Type B pancreatic cell (in vitro differentiated cells): Measurements from ENCODE around the gene GNG7. TPM values are rescaled to one million over a fixed set of nuclear protein-coding genes. Genes with fewer than 3 reads are reported as not detected.
"Not testable (repeated sequence)": the region's sequence is repeated elsewhere in the genome, so short reads cannot be mapped to it uniquely, and the experiment has no call there.

Source experiments
- DNase-seq: peaks from one replicate; pipeline ENCODE4 v3.0.0; 2021; ENCODE audit warnings: mixed read lengths; ENCODE audit not compliant: unreplicated experiment; ENCODE audit errors: extremely low spot score
- H3K27ac Mint-ChIP-seq: 2 replicates; pipeline ENCODE4 v1.8.0; 2021; ENCODE audit warnings: mild to moderate bottlenecking, mixed read lengths
- H3K27me3 Mint-ChIP-seq: 2 replicates; pipeline ENCODE4 v1.8.0; 2021; ENCODE audit warnings: mixed read lengths
- H3K36me3 Mint-ChIP-seq: 2 replicates; pipeline ENCODE4 v1.8.0; 2021; ENCODE audit warnings: mixed read lengths
- H3K4me1 Mint-ChIP-seq: one replicate; pipeline ENCODE4 v1.8.0; 2021; ENCODE audit warnings: mixed read lengths; ENCODE audit not compliant: unreplicated experiment
- H3K4me3 Mint-ChIP-seq: 2 replicates; pipeline ENCODE4 v1.8.0; 2021; ENCODE audit warnings: mild to moderate bottlenecking, mixed read lengths
- H3K9me3 Mint-ChIP-seq: 2 replicates; pipeline ENCODE4 v1.8.0; 2021; ENCODE audit warnings: mixed read lengths
- CTCF ChIP-seq: fragments of 200-600 bp; sonication (generic); conservative IDR thresholded peaks from 2 replicates; pipeline ENCODE4 v1.5.0; 2021; ENCODE audit warnings: antibody characterized with exemption, mild to moderate bottlenecking
- microRNA-seq: library from miRNA; unstranded; fragments of <30 nt; microRNA quantifications from one replicate; pipeline ENCODE4, GENCODE V29; 2020
- total RNA-seq: library from RNA; stranded (reverse); gene quantifications from 2 replicates; pipeline ENCODE4 v1.2.1, GENCODE V29; 2021; ENCODE audit warnings: low replicate concordance

The GNG7 gene
- total RNA-seq, 1 donor from 2014 or later, result 12.2 TPM

- no peaks in the 10 kb centered on the region for H3K36me3 Mint-ChIP-seq
- H3K4me1 Mint-ChIP-seq, result peaks cover 5% of the 10 kb centered on the region
- no peak overlapping the region for H3K27ac Mint-ChIP-seq
- DNase-seq, result no peak
- H3K4me3 Mint-ChIP-seq, result no peak overlapping the region
- H3K9me3 Mint-ChIP-seq, result no peaks in the 10 kb centered on the region
- no peak for TF ChIP-seq CTCF
- H3K27me3 Mint-ChIP-seq, result no peaks in the 10 kb centered on the region
Measured at GRCh38 chr19:2468596-2468995, 233.9 kb downstream of the GNG7 start.

DNA sequence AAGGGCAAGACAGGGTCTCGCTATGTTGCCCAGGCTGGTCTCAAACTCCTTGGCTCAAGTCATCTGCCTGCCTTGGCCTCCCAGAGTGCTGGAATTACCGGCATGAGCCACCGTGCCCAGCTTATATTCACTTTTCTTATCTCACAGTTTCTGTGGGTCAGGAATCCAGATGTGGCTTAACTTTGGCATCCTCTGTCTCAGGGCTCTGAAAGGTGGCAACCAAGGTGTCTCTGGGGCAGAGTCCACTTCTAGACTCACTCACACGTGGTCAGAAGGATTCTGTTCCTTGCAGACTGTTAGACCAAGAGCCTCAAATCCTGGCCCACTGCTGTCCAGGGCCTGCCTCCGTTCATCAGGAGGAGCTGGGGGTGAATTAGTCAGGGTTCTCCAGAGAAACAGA is 238.1 kb downstream of the GNG7 start:
- Mint-ChIP-seq H3K4me1 (peaks cover 11% of the 10 kb centered on the region), H3K36me3 (no peaks in the 10 kb centered on the region), H3K9me3 (no peaks in the 10 kb centered on the region), H3K27me3 (no peaks in the 10 kb centered on the region), H3K4me3 (no peak overlapping the region), H3K27ac (no peak overlapping the region)
- DNase-seq, result no peak
- no peak for TF ChIP-seq CTCF

DNA sequence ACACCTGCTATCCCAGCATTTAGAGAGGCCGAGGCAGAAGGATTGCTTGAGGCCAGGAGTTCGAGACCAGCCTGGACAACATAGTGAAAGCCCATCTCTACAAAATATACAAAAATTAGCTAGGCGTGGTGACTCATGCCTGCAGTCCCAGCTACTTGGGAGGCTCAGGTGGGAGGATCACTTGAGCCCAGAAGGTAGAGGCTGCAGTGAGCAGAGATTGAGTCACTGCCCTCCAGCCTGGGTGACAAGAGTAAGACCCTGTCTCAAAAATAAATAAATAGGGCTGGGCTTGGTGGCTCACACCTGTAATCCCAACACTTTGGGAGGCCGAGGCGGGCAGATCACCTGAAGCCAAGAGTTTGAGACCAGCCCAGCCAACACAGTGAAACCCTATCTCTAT is 238.8 kb downstream of the GNG7 start:
- not testable (repeated sequence) for H3K4me3 Mint-ChIP-seq, H3K36me3 Mint-ChIP-seq, H3K27ac Mint-ChIP-seq, H3K27me3 Mint-ChIP-seq, H3K4me1 Mint-ChIP-seq, DNase-seq, H3K9me3 Mint-ChIP-seq

DNA sequence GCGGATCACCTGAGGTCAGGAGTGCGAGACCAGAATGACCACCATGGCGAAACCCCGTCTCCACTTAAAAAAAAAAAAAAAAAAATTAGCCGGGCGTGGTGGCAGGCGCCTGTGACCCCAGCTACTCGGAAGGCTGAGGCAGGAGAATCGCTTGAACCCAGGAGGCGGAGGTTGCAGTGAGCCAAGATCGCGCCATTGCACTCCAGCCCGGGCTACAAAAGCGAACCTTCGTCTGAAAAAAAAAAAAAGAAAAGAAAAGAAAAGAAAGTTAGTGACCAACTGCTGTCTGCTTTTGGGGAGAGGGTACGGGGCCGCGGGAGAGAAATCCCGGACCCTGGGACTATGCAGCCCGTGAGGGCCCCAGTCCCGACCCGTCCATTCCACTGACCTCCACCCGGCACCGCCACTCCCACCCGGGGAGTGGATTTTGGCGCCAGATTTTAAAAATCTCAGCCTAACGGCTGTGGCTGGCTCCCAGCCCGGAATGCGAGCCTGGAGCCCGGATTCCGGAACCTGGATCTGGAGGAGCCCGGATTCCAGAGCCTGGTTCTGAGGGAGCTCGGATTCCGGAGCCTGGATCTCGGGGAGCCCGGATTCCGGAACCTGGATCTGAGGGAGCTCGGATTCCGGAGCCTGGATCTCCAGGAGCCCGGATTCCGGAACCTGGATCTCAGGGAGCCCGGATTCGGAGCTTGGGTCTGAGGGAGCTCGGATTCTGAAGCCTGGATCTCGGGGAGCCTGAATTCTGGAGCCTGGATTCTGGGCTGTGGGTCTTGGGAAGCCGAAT is 239.7 kb downstream of the GNG7 start:
- Mint-ChIP-seq H3K36me3 (no peaks in the 10 kb centered on the region), H3K9me3 (no peaks in the 10 kb centered on the region), H3K4me1 (peaks cover 9% of the 10 kb centered on the region), H3K27ac (peak overlapping the region; percentile 58), H3K4me3 (peak overlapping the region; percentile 77), H3K27me3 (no peaks in the 10 kb centered on the region)
- no peak for DNase-seq
- no peak for TF ChIP-seq CTCF

DNA sequence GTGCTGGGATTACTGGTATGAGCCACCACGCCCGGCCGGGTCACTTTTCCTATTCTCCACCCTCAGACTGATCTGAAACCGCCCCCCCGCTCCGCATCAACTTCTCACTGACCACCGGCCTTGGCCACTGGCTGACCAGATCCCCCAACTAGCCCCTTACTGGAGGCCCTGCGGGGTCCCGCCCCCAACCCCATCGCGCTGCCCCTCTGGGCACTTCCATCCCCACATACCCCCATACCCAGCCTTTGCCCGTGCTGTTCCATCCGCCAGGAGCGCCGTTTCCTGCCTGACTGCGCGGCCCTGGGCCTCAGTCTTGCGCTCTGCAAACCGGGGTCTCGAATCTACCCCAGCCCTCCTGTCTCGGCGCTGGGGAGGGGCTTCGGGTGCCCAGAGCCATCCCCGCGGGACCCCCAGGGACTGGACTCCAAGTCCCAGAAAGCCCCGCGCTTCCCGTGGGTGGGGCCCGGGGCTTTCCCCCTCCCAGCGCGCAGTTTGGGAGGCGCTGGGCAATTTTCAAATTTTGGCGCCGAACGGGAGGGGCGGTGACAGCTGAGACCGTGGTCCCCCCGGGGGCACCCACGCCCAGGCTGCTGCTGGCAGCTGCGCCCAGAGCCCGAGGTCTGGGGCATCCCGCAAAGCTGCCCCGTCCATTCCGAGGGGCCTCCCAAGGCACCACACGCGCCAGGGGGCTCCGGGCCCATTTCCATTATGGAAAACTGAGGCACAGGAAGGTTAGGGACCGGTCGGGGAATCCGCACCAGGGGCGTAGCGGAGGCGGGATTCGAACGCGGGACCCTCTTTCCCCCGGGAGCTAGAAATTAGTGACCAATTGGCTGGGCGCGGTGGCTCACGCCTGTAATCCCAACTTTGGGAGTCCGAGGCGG is 240.5 kb downstream of the GNG7 start:
- H3K9me3 Mint-ChIP-seq, result no peaks in the 10 kb centered on the region
- peak overlapping the region; percentile 68 for H3K27ac Mint-ChIP-seq
- no peak for TF ChIP-seq CTCF

More for the DNA sequence above, 240.5 kb downstream of the GNG7 start:
- Mint-ChIP-seq H3K27me3 (no peaks in the 10 kb centered on the region), H3K36me3 (no peaks in the 10 kb centered on the region), H3K4me1 (peaks cover 11% of the 10 kb centered on the region), H3K4me3 (peak overlapping the region; percentile 85)
- no peak for DNase-seq

Small RNA genes within 50 kb of the gene (microRNA-seq; reads per million reads assigned to microRNA genes)
- not detected for gene MIR7850

Other genes with a start within 250 kb of the GNG7 start
- gene LMNB2, start 245.7 kb downstream of the GNG7 start, total RNA-seq, result 63.6 and 116 TPM in 2 replicates
- 31.1 and 67.3 TPM in 2 replicates for gene GADD45B, start 226.6 kb downstream of the GNG7 start, total RNA-seq
- 5.9 and 10.4 TPM in 2 replicates for gene DIRAS1, start 18.7 kb upstream of the GNG7 start, total RNA-seq
- gene SLC39A3, start 37.3 kb upstream of the GNG7 start, total RNA-seq, result 32.0 and 33.1 TPM in 2 replicates
- 55.9 and 64.4 TPM in 2 replicates for gene SGTA, start 80.6 kb upstream of the GNG7 start, total RNA-seq
- gene THOP1, start 82.8 kb upstream of the GNG7 start, total RNA-seq, result 85.9 and 109 TPM in 2 replicates
- 8.1 and 9.4 TPM in 2 replicates for gene ZNF554, start 117.2 kb upstream of the GNG7 start, total RNA-seq
- gene ZNF555, start 138.8 kb upstream of the GNG7 start, total RNA-seq, result 6.8 and 9.7 TPM in 2 replicates
- not detected in 2 replicates for gene ZNF556, start 164.6 kb upstream of the GNG7 start, total RNA-seq
- 5.9 and 7.5 TPM in 2 replicates for gene ZNF57, start 198.2 kb upstream of the GNG7 start, total RNA-seq
- gene ZNF77, start 242.3 kb upstream of the GNG7 start, total RNA-seq, result 4.0 and 5.8 TPM in 2 replicates